ENCODE measurements around the gene SPDYE6.
"Not testable (repeated sequence)": the region's sequence is repeated elsewhere in the genome, so short reads cannot be mapped to it uniquely, and the experiment has no call there.

The SPDYE6 gene

DNA sequence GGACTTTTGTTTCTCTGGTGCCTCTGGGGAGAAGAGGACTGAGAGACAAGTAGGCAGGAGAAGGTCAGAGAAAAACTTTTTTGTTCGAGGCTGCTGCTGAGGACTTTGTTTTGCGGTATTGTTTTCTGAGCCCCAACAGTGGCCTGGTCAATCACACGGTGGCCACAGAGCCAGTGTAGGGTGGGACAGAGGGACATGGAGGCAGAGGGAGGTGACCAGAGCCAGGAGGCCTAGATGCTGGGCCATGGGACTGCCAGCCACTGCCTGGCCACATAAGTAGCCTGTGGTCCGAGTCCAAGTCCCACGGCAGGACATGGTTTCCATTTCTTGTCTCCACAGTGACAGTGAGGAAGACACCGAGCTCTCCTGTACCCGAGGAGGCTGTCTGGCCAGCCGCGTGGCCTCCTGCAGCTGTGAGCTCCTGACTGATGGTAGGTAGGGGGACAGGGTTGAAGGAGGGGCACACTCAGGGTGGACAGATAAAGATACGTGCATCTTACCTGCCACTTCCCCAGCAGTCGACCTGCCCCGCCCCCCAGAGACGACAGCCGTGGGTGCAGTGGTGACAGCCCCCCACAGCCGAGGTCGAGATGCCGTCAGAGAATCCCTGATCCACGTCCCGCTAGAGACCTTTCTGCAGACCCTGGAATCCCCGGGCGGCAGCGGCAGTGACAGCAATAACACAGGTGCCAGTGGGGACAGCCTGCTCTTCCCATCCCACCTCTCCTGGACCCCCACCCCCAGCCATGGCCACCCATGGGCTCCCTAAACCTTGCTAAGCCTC is 42.1 kb downstream of the SPDYE6 start:
- DNase-seq = no peak

DNA sequence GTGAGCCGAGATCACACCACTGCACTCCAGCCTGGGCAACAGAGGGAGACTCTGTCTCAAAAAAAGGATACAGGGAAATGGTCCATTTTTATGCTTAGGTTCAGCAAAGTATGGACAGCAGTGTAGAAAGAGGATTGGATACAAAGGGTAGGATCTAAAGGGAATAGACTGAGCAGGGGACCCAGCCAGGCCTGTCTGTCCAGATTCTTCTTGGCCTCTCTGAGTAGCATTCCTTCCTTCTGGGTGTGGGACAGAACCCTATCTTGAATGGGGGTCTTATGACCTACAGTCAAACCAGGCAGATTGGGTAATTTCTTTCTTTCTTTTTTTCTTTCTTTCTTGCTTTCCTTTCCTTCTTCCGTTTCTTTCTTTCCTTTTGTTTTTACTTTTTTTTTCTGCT is 43.9 kb downstream of the SPDYE6 start:
- no peak for DNase-seq

DNA sequence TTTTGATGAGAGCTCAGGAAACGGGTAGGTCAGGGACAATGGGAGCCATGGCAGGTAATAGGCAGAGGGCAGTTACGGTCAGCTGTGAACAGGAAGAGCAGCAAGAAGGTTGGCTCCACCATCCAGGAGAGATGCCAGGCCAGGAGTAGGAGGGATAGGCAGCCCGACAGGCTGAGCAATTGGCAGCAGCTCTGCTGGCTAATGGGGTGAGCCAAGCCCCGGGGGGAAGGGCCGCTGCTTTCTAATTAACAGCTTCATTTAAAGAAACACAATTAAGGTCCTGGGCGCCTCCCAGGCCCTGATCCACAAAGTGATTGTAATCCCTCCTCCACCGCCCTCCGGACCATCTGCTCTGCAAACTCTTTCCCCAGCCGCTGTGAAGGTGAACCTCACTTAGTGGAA is 45.8 kb downstream of the SPDYE6 start:
- no peak for DNase-seq

DNA sequence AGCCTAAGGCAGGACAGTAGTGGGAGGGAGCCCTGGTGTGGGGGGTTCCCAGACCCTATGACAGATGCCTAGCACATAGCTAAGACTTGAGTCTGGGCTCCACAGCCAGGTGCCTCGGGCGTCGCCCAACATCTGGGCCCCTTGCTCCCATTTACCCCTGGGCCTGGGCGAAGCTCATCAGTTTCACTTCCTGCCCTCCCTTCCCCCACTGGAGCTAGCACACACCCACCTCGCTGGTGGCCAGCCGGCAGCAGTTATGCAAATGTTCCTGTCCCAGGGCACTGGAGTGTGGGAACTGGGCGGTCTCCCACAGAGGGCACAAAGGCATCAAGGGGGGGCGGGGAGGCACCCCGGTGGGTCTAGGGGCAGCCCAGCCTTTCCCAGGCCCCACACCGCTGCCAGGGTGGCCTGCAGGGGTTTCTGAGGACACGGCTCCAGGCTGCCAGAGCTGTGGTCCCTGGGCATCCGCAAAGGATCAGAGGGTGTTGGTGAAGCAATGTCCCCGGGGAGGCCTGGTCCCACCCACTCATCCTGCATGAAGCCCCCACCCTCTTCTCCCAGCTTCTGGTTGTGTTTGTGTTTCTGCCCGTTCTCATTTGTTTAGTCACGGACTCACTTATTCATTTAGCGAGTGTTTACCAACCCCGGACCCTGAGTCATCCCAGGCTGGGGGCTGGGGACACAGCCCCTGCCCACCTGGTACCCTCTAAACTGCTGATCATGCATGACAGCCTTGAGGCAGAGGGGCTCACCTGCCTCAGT is 49.1 kb downstream of the SPDYE6 start:
- no peak for DNase-seq

DNA sequence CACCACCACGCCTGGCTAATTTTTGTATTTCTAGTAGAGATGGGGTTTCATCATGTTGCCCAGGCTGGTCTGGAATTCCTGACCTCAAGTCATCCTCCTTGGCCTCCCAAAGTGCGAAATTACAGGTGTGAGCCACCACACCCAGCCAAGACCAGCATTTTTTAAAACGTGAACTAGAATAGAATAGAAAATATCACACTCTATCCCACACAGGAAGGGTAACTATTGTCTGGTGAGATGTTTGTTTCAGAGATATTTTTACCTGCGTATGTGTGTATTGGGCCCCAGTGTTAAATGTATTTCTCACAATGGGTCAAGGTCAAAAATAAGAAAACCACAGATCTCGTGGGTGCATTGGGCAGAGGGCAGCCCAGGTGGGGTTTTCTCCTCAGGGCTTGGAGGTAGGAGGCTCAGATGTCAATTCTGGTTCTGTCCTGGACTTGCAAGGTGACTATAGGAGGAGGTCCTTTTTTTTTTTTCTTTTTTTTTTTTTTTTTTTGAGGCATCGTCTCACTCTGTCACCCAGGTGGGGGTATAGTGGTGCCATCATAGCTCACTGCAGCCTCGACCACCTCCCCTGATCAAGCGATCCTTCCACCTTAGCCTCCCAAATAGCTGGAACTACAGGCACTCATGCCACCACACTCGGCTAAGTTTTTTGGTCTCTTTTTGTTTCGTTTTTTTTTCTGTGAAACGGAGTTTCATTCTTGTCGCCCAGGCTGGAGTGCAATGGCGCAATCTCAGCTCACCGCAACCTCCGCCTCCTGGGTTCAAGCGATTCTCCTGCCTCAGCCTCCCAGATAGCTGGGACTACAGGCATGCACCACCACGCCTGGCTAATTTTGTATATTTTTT is 50.6 kb downstream of the SPDYE6 start:
- no peak for DNase-seq

DNA sequence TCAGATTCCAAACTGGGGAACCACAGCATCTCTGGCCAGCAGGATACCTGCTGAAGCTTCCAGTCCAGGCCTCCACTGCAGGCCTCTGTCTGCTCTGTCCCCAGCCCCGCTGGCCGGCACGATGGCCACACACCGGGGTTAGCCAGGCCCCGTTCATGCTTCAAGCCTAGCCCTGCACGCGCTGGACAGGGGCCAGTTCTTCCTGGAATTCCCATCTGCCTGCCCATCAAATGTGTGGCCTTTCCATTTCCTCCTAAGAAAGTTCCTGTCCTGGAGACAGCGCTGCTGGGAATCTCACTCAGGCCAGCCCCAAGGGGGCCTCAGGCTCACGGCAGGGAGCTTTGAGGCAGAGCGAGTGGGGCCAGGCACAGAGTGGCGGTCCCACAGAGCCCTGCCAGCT is 51.6 kb downstream of the SPDYE6 start:
- no peak for DNase-seq

DNA sequence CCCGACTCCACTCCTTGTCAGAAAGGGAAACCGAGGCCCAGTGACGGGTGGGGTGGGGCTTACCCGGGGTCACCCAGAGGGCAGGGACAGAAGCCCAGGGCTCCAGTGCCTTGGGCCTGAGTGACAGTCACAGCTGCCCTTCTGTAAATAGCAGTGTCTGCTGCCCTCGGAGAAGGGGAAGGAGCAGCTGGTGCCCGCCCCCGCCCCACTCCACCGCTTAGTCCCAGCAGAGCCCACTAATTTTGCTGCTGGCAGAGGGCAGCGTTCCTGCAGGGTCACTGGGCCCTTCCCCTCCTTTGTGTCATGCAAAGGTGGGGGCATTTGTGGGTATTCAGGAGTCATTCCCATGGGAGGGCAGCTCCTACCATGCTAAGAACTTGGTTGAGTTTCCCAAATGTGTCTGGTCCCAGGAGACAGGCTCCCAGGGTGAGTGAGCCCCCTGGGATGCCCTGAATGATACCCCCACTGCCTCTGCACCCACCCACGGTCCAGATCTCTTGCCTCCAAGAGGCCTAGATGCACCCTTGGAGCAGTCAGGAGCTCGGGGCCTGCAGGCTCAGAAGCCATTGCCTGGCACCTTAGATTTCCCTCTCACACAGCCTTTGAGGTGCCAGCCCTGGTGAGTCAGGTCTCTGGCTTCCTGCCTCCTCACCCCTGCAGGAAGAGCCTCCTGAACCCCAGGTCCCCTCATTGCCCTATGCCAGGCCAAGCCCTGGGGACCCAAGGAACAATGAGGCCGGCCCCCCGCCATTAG is 52.4 kb downstream of the SPDYE6 start:
- DNase-seq = no peak

DNA sequence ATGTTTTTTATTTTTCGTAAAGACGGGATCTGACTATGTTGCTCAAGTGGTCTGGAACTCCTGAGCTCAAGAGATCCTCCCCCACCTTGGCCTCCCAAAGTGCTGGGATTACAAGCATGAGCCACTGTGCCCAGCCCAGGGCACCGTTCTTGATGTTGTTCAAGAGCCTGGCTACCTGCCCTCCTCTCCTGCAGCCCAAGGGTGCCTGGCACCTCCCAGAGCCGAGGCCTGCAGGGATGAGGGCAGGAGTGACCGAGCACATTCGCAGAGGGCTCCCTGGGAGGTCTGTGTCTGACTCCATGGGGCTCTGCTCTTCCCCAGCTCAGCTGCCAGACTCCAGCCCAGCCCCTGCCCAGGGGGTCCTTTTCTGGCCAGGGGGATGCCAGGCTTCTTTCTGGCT is 54.2 kb downstream of the SPDYE6 start:
- no peak for DNase-seq

DNA sequence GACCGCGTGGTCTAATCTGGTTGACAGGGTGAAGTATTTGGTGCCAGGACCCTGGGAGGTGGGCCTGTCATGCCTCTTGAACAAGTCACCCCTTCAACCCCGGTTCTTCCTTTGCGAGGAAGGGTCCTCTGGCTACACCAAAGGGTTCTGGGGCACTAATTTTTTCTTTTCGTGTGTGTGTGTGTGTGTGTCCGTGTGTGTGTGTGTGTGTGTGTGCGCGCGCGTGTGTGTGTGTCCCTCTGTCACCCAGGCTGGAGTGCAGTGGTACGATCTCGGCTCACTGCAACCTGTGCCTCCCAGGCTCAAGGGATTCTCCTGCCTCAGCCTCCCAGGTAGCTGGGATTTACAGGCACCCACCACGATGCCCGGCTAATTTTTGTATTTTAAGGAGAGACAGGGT is 54.9 kb downstream of the SPDYE6 start:
- DNase-seq = not testable (repeated sequence)

DNA sequence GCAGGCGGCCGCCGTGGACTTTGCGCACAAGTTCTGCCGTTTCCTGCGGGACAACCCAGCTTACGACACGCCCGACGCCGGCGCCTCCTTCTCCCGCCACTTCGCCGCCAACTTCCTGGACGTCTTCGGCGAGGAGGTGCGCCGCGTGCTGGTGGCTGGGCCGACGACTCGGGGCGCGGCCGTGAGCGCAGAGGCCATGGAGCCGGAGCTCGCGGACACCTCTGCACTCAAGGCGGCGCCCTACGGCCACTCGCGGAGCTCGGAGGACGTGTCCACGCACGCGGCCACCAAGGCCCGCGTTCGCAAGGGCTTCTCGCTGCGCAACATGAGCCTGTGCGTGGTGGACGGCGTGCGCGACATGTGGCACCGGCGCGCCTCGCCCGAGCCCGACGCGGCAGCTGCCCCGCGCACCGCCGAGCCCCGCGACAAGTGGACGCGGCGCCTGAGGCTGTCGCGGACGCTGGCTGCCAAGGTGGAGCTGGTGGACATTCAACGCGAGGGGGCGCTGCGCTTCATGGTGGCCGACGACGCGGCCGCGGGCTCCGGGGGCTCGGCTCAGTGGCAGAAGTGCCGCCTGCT is 55.5 kb downstream of the SPDYE6 start:
- DNase-seq = no peak

DNA sequence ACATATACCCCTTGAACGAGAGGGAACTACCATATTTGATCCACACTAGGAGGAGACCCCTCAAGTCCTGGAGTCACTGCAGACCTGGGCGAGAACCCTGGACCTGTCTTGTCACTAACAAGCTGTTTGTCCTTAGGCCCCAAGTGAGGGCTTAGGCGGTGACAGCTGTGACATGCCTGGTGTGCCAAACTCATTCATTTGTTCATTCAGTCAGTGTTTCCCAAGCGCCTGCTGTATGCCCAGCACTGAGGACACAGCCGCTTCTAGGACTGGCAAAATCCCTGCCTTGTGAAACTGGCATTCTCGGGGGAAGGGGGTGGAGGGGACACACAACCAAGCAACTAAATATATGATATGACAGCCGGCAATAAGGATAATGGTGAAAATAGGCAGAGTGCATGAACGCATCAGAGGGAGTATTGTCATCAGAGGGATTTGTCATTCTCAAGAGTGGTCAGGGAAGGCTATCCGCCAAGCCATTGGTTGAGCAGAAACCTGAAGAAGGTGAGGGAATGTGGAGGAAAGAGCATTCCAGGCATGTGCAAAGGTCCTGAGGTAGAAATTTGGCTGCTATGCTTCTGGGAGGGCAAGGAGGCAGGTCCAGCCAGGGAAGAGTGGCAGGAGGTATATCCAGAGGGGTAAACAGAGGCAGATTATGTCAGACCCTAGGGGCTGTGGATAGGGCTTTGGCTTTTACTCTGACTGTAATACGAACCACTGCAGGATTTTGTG is 58.6 kb downstream of the SPDYE6 start:
- DNase-seq = no peak

DNA sequence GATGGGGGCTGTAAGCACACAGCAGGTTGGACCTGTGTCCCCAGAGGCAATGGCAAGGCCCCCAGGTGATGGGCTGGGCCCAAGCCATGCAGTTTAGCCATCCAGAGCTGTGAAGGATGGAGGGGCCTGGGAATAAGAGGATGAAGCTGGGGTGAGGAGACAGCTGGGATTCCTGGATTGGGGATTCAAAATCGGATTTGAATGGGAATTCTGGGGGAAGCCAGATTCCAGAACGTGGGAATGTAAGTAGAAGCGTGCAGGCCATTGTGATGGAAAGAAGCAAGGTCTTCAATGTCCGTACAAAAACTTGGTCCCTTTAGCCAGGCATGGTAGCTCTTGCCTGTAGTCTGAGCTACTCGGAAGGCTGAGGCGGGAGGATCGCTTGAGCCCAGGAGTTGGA is 59.7 kb downstream of the SPDYE6 start:
- no peak for DNase-seq

DNA sequence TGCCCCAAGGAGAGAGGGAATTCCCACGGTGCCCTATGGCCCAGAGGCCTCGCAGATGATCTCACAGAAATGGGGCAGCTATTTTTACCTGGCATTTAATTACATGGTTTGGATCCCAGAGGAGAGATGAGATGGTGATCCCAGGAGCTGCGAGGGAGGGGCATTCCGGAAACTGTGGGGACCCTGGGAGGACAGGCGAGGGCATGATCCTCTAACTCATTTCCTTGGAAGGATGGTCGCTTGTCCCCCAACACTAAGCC is 60.1 kb downstream of the SPDYE6 start:
- DNase-seq = no peak
